ENCODE results near the gene SH3RF1.

Gene SH3RF1

GRCh38 chr4:169124661-169125060 lies 146.1 kb downstream of the SH3RF1 start:
- DNase-seq: no peak

- DNase-seq: no peak
Observed at GRCh38 chr4:169122422-169122821, 148.3 kb downstream of the SH3RF1 start.

GRCh38 chr4:169121861-169122382 lies 148.8 kb downstream of the SH3RF1 start:
- no peak for DNase-seq

- DNase-seq: no peak
Observed at GRCh38 chr4:169120624-169121023, 150.1 kb downstream of the SH3RF1 start.

GRCh38 chr4:169119536-169119935 lies 151.2 kb downstream of the SH3RF1 start:
- DNase-seq: no peak

GRCh38 chr4:169117591-169118081 lies 153.1 kb downstream of the SH3RF1 start:
- DNase-seq: no peak

- no peak for DNase-seq
Observed at GRCh38 chr4:169116270-169116901, 154.4 kb downstream of the SH3RF1 start.

- no peak for DNase-seq
Observed at GRCh38 chr4:169115897-169116254, 154.9 kb downstream of the SH3RF1 start.

- DNase-seq: no peak
Observed at GRCh38 chr4:169115144-169115896, 155.4 kb downstream of the SH3RF1 start.

GRCh38 chr4:169114341-169114974 lies 156.3 kb downstream of the SH3RF1 start:
- no peak for DNase-seq

GRCh38 chr4:169110633-169111032 lies 160.1 kb downstream of the SH3RF1 start:
- no peak for DNase-seq

- DNase-seq: no peak
Observed at GRCh38 chr4:169109035-169109675, 161.6 kb downstream of the SH3RF1 start.

GRCh38 chr4:169108303-169108702 lies 162.5 kb downstream of the SH3RF1 start:
- DNase-seq: no peak

- DNase-seq: no peak
Observed at GRCh38 chr4:169107528-169107927, 163.2 kb downstream of the SH3RF1 start.

- no peak for DNase-seq
Observed at GRCh38 chr4:169106696-169107229, 164.0 kb downstream of the SH3RF1 start.

- no peak for DNase-seq
Observed at GRCh38 chr4:169105620-169106019, 165.1 kb downstream of the SH3RF1 start.

GRCh38 chr4:169103966-169104412 lies 166.8 kb downstream of the SH3RF1 start:
- no peak for DNase-seq

- DNase-seq: no peak
Observed at GRCh38 chr4:169102026-169102425, 168.7 kb downstream of the SH3RF1 start.

GRCh38 chr4:169100670-169101101 lies 170.1 kb downstream of the SH3RF1 start:
- no peak for DNase-seq

- no peak for DNase-seq
Observed at GRCh38 chr4:169099771-169100180, 171.0 kb downstream of the SH3RF1 start.

- no peak for DNase-seq
Observed at GRCh38 chr4:169098969-169099690, 171.6 kb downstream of the SH3RF1 start.

- DNase-seq: no peak
Observed at GRCh38 chr4:169098532-169098931, 172.2 kb downstream of the SH3RF1 start.

Measured in stimulated activated CD4-positive, alpha-beta T cell treated with anti-CD3 and anti-CD28 coated beads, Interleukin-4, amount 100 ng/mL, for 1 hour (primary cell).